Measurements from ENCODE around the gene OBI1.

Gene OBI1

GRCh38 chr13:78603240-78603957, 55.6 kb downstream of the OBI1 start, which contains the start of gene POU4F1:
Gene POU4F1 (minus strand): TSS chr13:78603552. CDS start chr13:78603326, 226 bp downstream.
- DNase-seq (ENCODE audit: low read depth): no peak

- no peak for DNase-seq (ENCODE audit: low read depth)
Observed at GRCh38 chr13:78602561-78603239, 56.3 kb downstream of the OBI1 start.

GRCh38 chr13:78601874-78602560, 56.9 kb downstream of the OBI1 start:
- no peak for DNase-seq (ENCODE audit: low read depth)

- no peak for DNase-seq (ENCODE audit: low read depth)
Observed at GRCh38 chr13:78601124-78601873, 57.7 kb downstream of the OBI1 start.

- DNase-seq (ENCODE audit: low read depth): no peak
Observed at GRCh38 chr13:78600280-78600883, 58.6 kb downstream of the OBI1 start.

GRCh38 chr13:78599645-78600279, 59.2 kb downstream of the OBI1 start:
- no peak for DNase-seq (ENCODE audit: low read depth)

GRCh38 chr13:78598966-78599644, 59.9 kb downstream of the OBI1 start:
- DNase-seq (ENCODE audit: low read depth): no peak

- DNase-seq (ENCODE audit: low read depth): no peak
Observed at GRCh38 chr13:78598116-78598781, 60.7 kb downstream of the OBI1 start.

- DNase-seq (ENCODE audit: low read depth): no peak
Observed at GRCh38 chr13:78597602-78597932, 61.4 kb downstream of the OBI1 start.

GRCh38 chr13:78596736-78597601, 62.0 kb downstream of the OBI1 start:
- DNase-seq (ENCODE audit: low read depth): no peak

- DNase-seq (ENCODE audit: low read depth): no peak
Observed at GRCh38 chr13:78596399-78596735, 62.6 kb downstream of the OBI1 start.

- no peak for DNase-seq (ENCODE audit: low read depth)
Observed at GRCh38 chr13:78595495-78596398, 63.2 kb downstream of the OBI1 start.

- no peak for DNase-seq (ENCODE audit: low read depth)
Observed at GRCh38 chr13:78594456-78594975, 64.4 kb downstream of the OBI1 start.

- no peak for DNase-seq (ENCODE audit: low read depth)
Observed at GRCh38 chr13:78593652-78594455, 65.1 kb downstream of the OBI1 start.

- no peak for DNase-seq (ENCODE audit: low read depth)
Observed at GRCh38 chr13:78593129-78593528, 65.8 kb downstream of the OBI1 start.

GRCh38 chr13:78592584-78592983, 66.4 kb downstream of the OBI1 start:
- DNase-seq (ENCODE audit: low read depth): no peak

- DNase-seq (ENCODE audit: low read depth): no peak
Observed at GRCh38 chr13:78589206-78589605, 69.7 kb downstream of the OBI1 start.

Data from non-pigmented ciliary epithelial cell (primary cell).